PC-9 (cell line): Measurements from ENCODE around the gene CHIC2.

Experiments used
- CTCF ChIP-seq: fragments of 200-600 bp; sonication (generic); conservative IDR thresholded peaks from 2 replicates; pipeline ENCODE4 v1.6.1; 2017; ENCODE audit warnings: mixed run types, antibody characterized with exemption, mild to moderate bottlenecking, moderate library complexity
- EZH2 ChIP-seq: fragments of 200-600 bp; sonication (generic); IDR thresholded peaks from 2 replicates; pipeline ENCODE4 v1.8.0; 2017; ENCODE audit warnings: antibody characterized with exemption, low read depth

GRCh38 chr4:54017974-54018373 is 46.4 kb downstream of the CHIC2 start:
- TF ChIP-seq CTCF (no peak), EZH2 (no peak)
